ENCODE data around the gene RPTOR.
"Not testable (repeated sequence)": the region's sequence is repeated elsewhere in the genome, so short reads cannot be mapped to it uniquely, and the experiment has no call there.

RPTOR gene

GRCh38 chr17:80724775-80725266, 180.2 kb downstream of the RPTOR start:
- DNase-seq (ENCODE audit: low read depth), result no peak

GRCh38 chr17:80725517-80725916, 180.9 kb downstream of the RPTOR start:
- DNase-seq (ENCODE audit: low read depth), result no peak

GRCh38 chr17:80726558-80727408, 182.1 kb downstream of the RPTOR start:
- DNase-seq (ENCODE audit: low read depth), result no peak

- DNase-seq (ENCODE audit: low read depth), result no peak
Measured at GRCh38 chr17:80727409-80727755, 182.7 kb downstream of the RPTOR start.

GRCh38 chr17:80729016-80729415, 184.4 kb downstream of the RPTOR start:
- DNase-seq (ENCODE audit: low read depth), result no peak

GRCh38 chr17:80729761-80730160, 185.1 kb downstream of the RPTOR start:
- no peak for DNase-seq (ENCODE audit: low read depth)

GRCh38 chr17:80730739-80731138, 186.1 kb downstream of the RPTOR start:
- DNase-seq (ENCODE audit: low read depth), result no peak

- DNase-seq (ENCODE audit: low read depth), result no peak
Measured at GRCh38 chr17:80731323-80731722, 186.7 kb downstream of the RPTOR start.

GRCh38 chr17:80732268-80732667, 187.6 kb downstream of the RPTOR start:
- no peak for DNase-seq (ENCODE audit: low read depth)

- no peak for DNase-seq (ENCODE audit: low read depth)
Measured at GRCh38 chr17:80737106-80738019, 192.7 kb downstream of the RPTOR start.

- peak; percentile 32 for DNase-seq (ENCODE audit: low read depth)
Measured at GRCh38 chr17:80738020-80738808, 193.6 kb downstream of the RPTOR start.

GRCh38 chr17:80738987-80739730, 194.5 kb downstream of the RPTOR start:
- no peak for DNase-seq (ENCODE audit: low read depth)

- no peak for DNase-seq (ENCODE audit: low read depth)
Measured at GRCh38 chr17:80740141-80740540, 195.5 kb downstream of the RPTOR start.

- no peak for DNase-seq (ENCODE audit: low read depth)
Measured at GRCh38 chr17:80742091-80742490, 197.5 kb downstream of the RPTOR start.

- DNase-seq (ENCODE audit: low read depth), result no peak
Measured at GRCh38 chr17:80742581-80743180, 198.0 kb downstream of the RPTOR start.

GRCh38 chr17:80743181-80743771, 198.6 kb downstream of the RPTOR start:
- DNase-seq (ENCODE audit: low read depth), result no peak

GRCh38 chr17:80743973-80744372, 199.3 kb downstream of the RPTOR start:
- not testable (repeated sequence) for DNase-seq (ENCODE audit: low read depth)

- DNase-seq (ENCODE audit: low read depth), result not testable (repeated sequence)
Measured at GRCh38 chr17:80744725-80745124, 200.1 kb downstream of the RPTOR start.

- no peak for DNase-seq (ENCODE audit: low read depth)
Measured at GRCh38 chr17:80745183-80745582, 200.5 kb downstream of the RPTOR start.

- DNase-seq (ENCODE audit: low read depth), result no peak
Measured at GRCh38 chr17:80746262-80746935, 201.8 kb downstream of the RPTOR start.
